SK-N-SH (cell line): ENCODE data around the gene MMD. TPM values are rescaled to one million over a fixed set of nuclear protein-coding genes. Genes with fewer than 3 reads are reported as not detected.
A peak's percentile ranks its signal among the peaks of the same experiment; 100 is the strongest.

Experiments
- CTCF ChIA-PET: fragments of 300-600, 350-600 bp; formaldehyde crosslinking; extraction: SDS; loops from one replicate; lab custom pipeline; 2021; lab: Yijun Ruan, JAX
- POLR2A ChIA-PET: fragments of 350-600 bp; sonication (Branson Sonifier 250); formaldehyde crosslinking; extraction: SDS; loops from one replicate; lab custom pipeline; 2020; ENCODE audit warnings: antibody characterized with exemption, inconsistent platforms; lab: Yijun Ruan, JAX
- DNase-seq: peaks from one replicate; pipeline ENCODE4 v3.0.0; 2012
- H2AFZ ChIP-seq: fragments of 200-600 bp; sonication (generic); 2 replicates; pipeline ENCODE4 v1.8.1; 2016; ENCODE audit warnings: antibody characterized with exemption, mild to moderate bottlenecking, low read depth
- H3F3A ChIP-seq: fragments of 200-600 bp; sonication (generic); replicated peaks from 2 replicates; pipeline ENCODE3; 2016; ENCODE audit warnings: antibody characterized with exemption, mild to moderate bottlenecking; ENCODE audit not compliant: insufficient read depth
- H3K27ac ChIP-seq, 2 experiments: fragments of 200-500 bp in 1 of 2; fragments of 200-600 bp in 1 of 2; sonication (Bioruptor generic) in 1 of 2; sonication (generic), shearing (Covaris generic) in 1 of 2; 2 replicates each; pipeline versions ENCODE4 v1.5.1 to v1.6.1; 2014 to 2016; ENCODE audit warnings: low read depth in 2 of 2, inconsistent platforms in 1 of 2, low read length in 1 of 2, mild to moderate bottlenecking in 1 of 2, mixed read lengths in 1 of 2
- H3K27me3 ChIP-seq: fragments of 200-600 bp; sonication (generic), shearing (Covaris generic); 2 replicates; pipeline ENCODE4 v1.6.1; 2016; ENCODE audit warnings: mixed run types; ENCODE audit not compliant: insufficient read depth
- H3K36me3 ChIP-seq, 2 experiments: fragments of 200-500 bp in 1 of 2; fragments of 200-600 bp in 1 of 2; sonication (Bioruptor generic) in 1 of 2; sonication (generic) in 1 of 2; replicated peaks in 1 of 2; 2 replicates each; pipeline versions ENCODE3 to v1.5.1; 2014 to 2016; ENCODE audit warnings: low read length in 1 of 2, mild to moderate bottlenecking in 1 of 2; ENCODE audit not compliant: insufficient read depth in 2 of 2, control insufficient read depth in 1 of 2
- H3K4me1 ChIP-seq, 2 experiments: fragments of 200-500 bp in 1 of 2; fragments of 200-600 bp in 1 of 2; sonication (Bioruptor generic) in 1 of 2; sonication (generic), shearing (Covaris generic) in 1 of 2; 2 replicates each; pipeline versions ENCODE4 v1.5.1 to v1.6.1; 2014 to 2016; ENCODE audit warnings: low read depth in 1 of 2, low read length in 1 of 2, mixed run types in 1 of 2; ENCODE audit not compliant: insufficient read depth in 2 of 2, control insufficient read depth in 1 of 2
- H3K4me2 ChIP-seq: fragments of 200-600 bp; sonication (generic), shearing (Covaris generic); 2 replicates; pipeline ENCODE4 v1.6.1; 2017; ENCODE audit warnings: mixed run types
- H3K4me3 ChIP-seq, 2 experiments: fragments of 200-500 bp in 1 of 2; fragments of 200-600 bp in 1 of 2; sonication (Bioruptor generic) in 1 of 2; sonication (generic), shearing (Covaris generic) in 1 of 2; 2 replicates each; pipeline versions ENCODE4 v1.5.1 to v1.8.1; 2014 to 2016; ENCODE audit warnings: low read depth in 2 of 2, inconsistent platforms in 1 of 2, low read length in 1 of 2, mild to moderate bottlenecking in 1 of 2, mixed read lengths in 1 of 2, moderate library complexity in 1 of 2
- H3K79me2 ChIP-seq: fragments of 200-600 bp; sonication (generic); 2 replicates; pipeline ENCODE4 v1.8.1; 2017; ENCODE audit warnings: mild to moderate bottlenecking; ENCODE audit not compliant: insufficient read depth
- H3K9ac ChIP-seq: fragments of 200-600 bp; sonication (generic); 2 replicates; pipeline ENCODE4 v1.6.1; 2017; ENCODE audit warnings: mixed run types
- H3K9me2 ChIP-seq: fragments of 200-600 bp; sonication (generic); 2 replicates; pipeline ENCODE4 v1.6.1; 2017; ENCODE audit warnings: mixed run types
- H3K9me3 ChIP-seq: fragments of 200-600 bp; sonication (generic); 2 replicates; pipeline ENCODE4 v1.6.1; 2017; ENCODE audit warnings: mixed run types, mild to moderate bottlenecking, moderate library complexity
- H4K20me1 ChIP-seq: fragments of 200-600 bp; sonication (generic); 2 replicates; pipeline ENCODE4 v1.6.1; 2017; ENCODE audit warnings: mild to moderate bottlenecking, mixed run types; ENCODE audit not compliant: insufficient read depth
- CTCF ChIP-seq: fragments of 200-600 bp; sonication (generic); IDR thresholded peaks from 2 replicates; pipeline ENCODE4 v1.6.1; 2017; ENCODE audit warnings: antibody characterized with exemption, mild to moderate bottlenecking, moderate library complexity
- EP300 ChIP-seq, 2 experiments: IDR thresholded peaks; 2 replicates each; pipeline versions ENCODE4 v1.4.0 to v1.6.1; 2012; ENCODE audit warnings: borderline replicate concordance in 1 of 2, low read depth in 1 of 2, low read length in 1 of 2
- FOSL2 ChIP-seq: IDR thresholded peaks from 2 replicates; pipeline ENCODE4 v1.4.0; 2012; ENCODE audit warnings: low read depth, mild to moderate bottlenecking, moderate library complexity, borderline replicate concordance
- GABPA ChIP-seq: IDR thresholded peaks from 2 replicates; pipeline ENCODE4 v1.4.0; 2012; ENCODE audit warnings: low read depth, mild to moderate bottlenecking
- GATA2 ChIP-seq: sonication (generic); formaldehyde crosslinking; IDR thresholded peaks from 2 replicates; pipeline ENCODE4 v1.5.0; 2020; ENCODE audit warnings: mild to moderate bottlenecking, missing genetic modification reagents
- IRF3 ChIP-seq: fragments of 150-350 bp; IDR thresholded peaks from 2 replicates; pipeline ENCODE4 v1.6.1; 2016; ENCODE audit warnings: mild to moderate bottlenecking, low read depth, low read length
- NFIC ChIP-seq: IDR thresholded peaks from 2 replicates; pipeline ENCODE4 v1.4.0; 2012; ENCODE audit warnings: borderline replicate concordance
- PBX3 ChIP-seq: IDR thresholded peaks from 2 replicates; pipeline ENCODE4; 2012
- RAD21 ChIP-seq: IDR thresholded peaks from 2 replicates; pipeline ENCODE4 v1.6.1; 2012; ENCODE audit warnings: mild to moderate bottlenecking, low read length
- REST ChIP-seq: IDR thresholded peaks from 2 replicates; pipeline ENCODE4 v1.6.1; 2012; ENCODE audit warnings: mild to moderate bottlenecking, low read depth, low read length, moderate library complexity
- SMC3 ChIP-seq: IDR thresholded peaks from 2 replicates; pipeline ENCODE4 v1.6.1; 2012; ENCODE audit warnings: low read depth, low read length, improper control_type of control experiment
- TCF12 ChIP-seq: IDR thresholded peaks from 2 replicates; pipeline ENCODE4 v1.4.0; 2012
- USF2 ChIP-seq: fragments of 150-350 bp; IDR thresholded peaks from 2 replicates; pipeline ENCODE4 v1.6.1; 2017; ENCODE audit warnings: antibody characterized with exemption, low read length, low read depth, borderline replicate concordance
- WGBS: methylation state at CpG from one replicate; pipeline ENCODE4 v1.1.6; 2017; ENCODE audit warnings: low lambda C conversion rate; 5-methylcytosine and 5-hydroxymethylcytosine counted together
- polyA plus RNA-seq, 3 experiments: library from polyadenylated mRNA; depleted of rRNA; stranded (reverse); fragments of >200 nt; gene quantifications; 2 replicates each; pipeline ENCODE4 v1.2.3, GENCODE V29; 2012
- TF ChIP-seq, protein P1 (sequence below): IDR thresholded peaks from 2 replicates; pipeline ENCODE4 v1.4.0; 2012; ENCODE audit warnings: low read depth

Gene MMD
- polyA plus RNA-seq, 1 of the 3 experiments (the other 2 are of a cell fraction) = 10.9 TPM

GRCh38 chr17:55411463-55411855 is 10.2 kb downstream of the MMD start (continued):
- TF ChIP-seq GABPA = no peak
- peak in 1 of 2 experiments; percentile 91; a peak in 2 of 4 replicates for TF ChIP-seq EP300 (IDR thresholded peaks at IDR 0.05; ENCODE audit: borderline replicate concordance in 1 of 2, low read depth in 1 of 2, low read length in 1 of 2)
- no peak for TF ChIP-seq CTCF
- no peak for TF ChIP-seq SMC3
- TF ChIP-seq FOSL2 = no peak
- peak; percentile 13; the same call in 1 of the 2 replicates for TF ChIP-seq RAD21
- no peak for TF ChIP-seq PBX3
- TF ChIP-seq IRF3 = no peak
- TF ChIP-seq USF2 = no peak

- Histone ChIP-seq H3K9ac (no peak overlapping the region), H3K36me3 (peaks cover 15 to 43% of the 10 kb centered on the region in 2 experiments), H3K4me2 (no peak overlapping the region), H4K20me1 (no peaks in the 10 kb centered on the region), H3K79me2 (no peaks in the 10 kb centered on the region), H3K4me1 (peaks cover 0 to 18% of the 10 kb centered on the region in 2 experiments; a peak in 2 of 4 replicates), H3K27me3 (no peaks in the 10 kb centered on the region), H3K27ac (peak overlapping the region; percentile 0 to 96; a peak in 3 of 4 replicates), H3K4me3 (no peak overlapping the region), H3F3A (no peaks in the 10 kb centered on the region), H3K9me2 (no peaks in the 10 kb centered on the region), H2AFZ (no peak overlapping the region), H3K9me3 (no peaks in the 10 kb centered on the region)
- ChIA-PET POLR2A (interaction anchor here (1.3 kb wide), 1 partner anchor 10 kb away, joined by 7 read pairs; no protein-coding TSS in a partner anchor), CTCF (interaction anchor here (0.9 to 4.5 kb wide), 14 partner anchors 10 to 419 kb away, joined by 3 to 30 read pairs (median 4); partner anchors contain the start of gene MMD)
- TF ChIP-seq GATA2 (CRISPR knock-in tag) (peak; percentile 49), NFIC (no peak), TCF12 (no peak), REST (no peak)
- TF ChIP-seq, protein P1, sequence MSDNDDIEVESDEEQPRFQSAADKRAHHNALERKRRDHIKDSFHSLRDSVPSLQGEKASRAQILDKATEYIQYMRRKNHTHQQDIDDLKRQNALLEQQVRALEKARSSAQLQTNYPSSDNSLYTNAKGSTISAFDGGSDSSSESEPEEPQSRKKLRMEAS = peak; percentile 47; the same call in 1 of the 2 replicates
- DNase-seq = peak; percentile 53
- 31% methylated on average over 5 of the region's 5 CpGs for WGBS
Measured at GRCh38 chr17:55410722-55411462, 10.7 kb downstream of the MMD start.
